ENCODE results near the gene SLAMF9.

Gene SLAMF9

GRCh38 chr1:159945483-159946241 lies 8.4 kb downstream of the SLAMF9 start, which contains the start of gene IGSF9:
TSS of gene IGSF9 (minus strand) at chr1:159945613. CDS start at chr1:159943454, 2,159 bp downstream.
- ATAC-seq, result peak; percentile 90 to 93

GRCh38 chr1:159944623-159945455 lies 9.2 kb downstream of the SLAMF9 start:
- no peak for ATAC-seq

GRCh38 chr1:159943908-159944622 lies 10.0 kb downstream of the SLAMF9 start:
- no peak for ATAC-seq

GRCh38 chr1:159943278-159943640 lies 10.8 kb downstream of the SLAMF9 start:
- ATAC-seq, result no peak

- no peak for ATAC-seq
These were observed 11.3 kb downstream of the SLAMF9 start for GRCh38 chr1:159942632-159943277.

GRCh38 chr1:159941591-159942560 lies 12.2 kb downstream of the SLAMF9 start:
- ATAC-seq, result no peak

- no peak for ATAC-seq
These were observed 12.9 kb downstream of the SLAMF9 start for GRCh38 chr1:159941141-159941540.

GRCh38 chr1:159940006-159940620 lies 13.9 kb downstream of the SLAMF9 start:
- ATAC-seq, result no peak

- ATAC-seq, result no peak
These were observed 14.4 kb downstream of the SLAMF9 start for GRCh38 chr1:159939678-159940002.

GRCh38 chr1:159938905-159939677 lies 14.9 kb downstream of the SLAMF9 start:
- no peak for ATAC-seq

- peak in 1 of 2 donors; percentile 14 for ATAC-seq
These were observed 15.7 kb downstream of the SLAMF9 start for GRCh38 chr1:159938211-159938852.

- ATAC-seq, result no peak
These were observed 16.8 kb downstream of the SLAMF9 start for GRCh38 chr1:159937054-159937750.

- ATAC-seq, result peak; percentile 58 to 73
These were observed 17.6 kb downstream of the SLAMF9 start for GRCh38 chr1:159936273-159936904.

GRCh38 chr1:159935719-159936272 lies 18.2 kb downstream of the SLAMF9 start:
- ATAC-seq, result no peak

- ATAC-seq, result no peak
These were observed 18.7 kb downstream of the SLAMF9 start for GRCh38 chr1:159935305-159935704.

- ATAC-seq, result no peak
These were observed 19.6 kb downstream of the SLAMF9 start for GRCh38 chr1:159934136-159935039.

- no peak for ATAC-seq
These were observed 20.7 kb downstream of the SLAMF9 start for GRCh38 chr1:159933347-159933746.
